ENCODE measurements around the gene GABRG3.
A peak's percentile ranks its signal among the peaks of the same experiment; 100 is the strongest.

GABRG3 gene

DNA sequence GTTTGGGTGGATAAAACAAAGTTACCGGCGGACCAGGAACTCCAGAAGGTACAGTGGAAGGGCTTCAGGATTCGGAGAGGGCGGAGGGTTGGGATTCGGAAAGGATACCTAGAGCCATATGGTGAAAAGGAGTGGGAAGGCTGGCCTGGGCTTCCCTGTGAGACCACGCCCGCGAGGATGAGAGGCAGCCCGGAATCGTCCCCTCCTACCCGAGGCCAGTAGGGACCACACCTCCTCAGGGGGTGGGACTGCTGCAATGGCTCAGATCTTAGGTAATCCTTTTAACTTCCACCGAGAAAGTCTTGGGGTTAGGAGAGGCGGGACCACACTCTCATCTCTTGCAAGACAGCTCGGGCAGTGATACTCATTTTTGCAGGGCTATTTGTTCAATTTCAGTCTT lies 616.8 kb downstream of the GABRG3 start:
- peak in 1 of 3 experiments; percentile 6 for DNase-seq

DNA sequence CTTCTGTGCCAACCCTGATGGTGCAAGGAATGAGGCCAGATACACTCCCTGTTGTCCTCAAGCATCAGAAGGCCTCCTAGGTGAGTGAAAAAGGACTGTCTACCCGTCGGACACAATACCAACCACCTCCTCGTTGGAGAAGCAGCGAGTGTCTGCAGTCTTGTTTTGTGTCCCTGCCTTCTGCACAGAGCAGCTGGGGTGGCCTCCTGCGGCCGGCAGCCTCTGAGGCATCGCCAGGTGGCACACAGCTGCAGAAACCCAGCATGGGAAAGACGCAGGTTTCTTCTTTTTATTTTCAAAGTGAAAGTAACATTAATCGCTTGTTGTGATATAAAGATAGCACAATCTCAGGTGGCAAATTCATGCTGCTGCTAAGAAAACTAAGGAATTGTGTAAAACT lies 618.3 kb downstream of the GABRG3 start:
- DNase-seq: peak; percentile 21 to 90 (median 76)

DNA sequence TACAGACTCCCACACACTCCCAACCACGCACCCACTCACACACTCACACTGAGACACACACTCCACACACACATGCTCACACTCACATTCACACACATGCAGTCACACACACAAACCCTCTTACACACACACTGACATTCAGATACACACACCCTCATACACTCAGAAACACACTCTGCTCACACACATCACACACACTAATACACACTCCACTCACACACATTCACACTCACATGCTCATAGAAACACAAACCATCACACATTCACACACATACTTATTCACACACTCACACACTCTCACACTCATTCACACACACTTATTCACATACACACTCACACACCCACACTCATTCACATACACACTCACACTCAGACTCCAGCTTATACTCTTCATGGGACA lies 618.8 kb downstream of the GABRG3 start:
- DNase-seq: peak in 2 of 3 experiments; percentile 28 to 65
